ENCODE data around the gene BCL2L13. TPM values are rescaled to one million over a fixed set of nuclear protein-coding genes. Genes with fewer than 3 reads are reported as not detected.
A peak's percentile ranks its signal among the peaks of the same experiment; 100 is the strongest.
"Not testable (repeated sequence)": the region's sequence is repeated elsewhere in the genome, so short reads cannot be mapped to it uniquely, and the experiment has no call there.

The BCL2L13 gene
- polyA plus RNA-seq, 1 donor: 45.6 TPM

DNA sequence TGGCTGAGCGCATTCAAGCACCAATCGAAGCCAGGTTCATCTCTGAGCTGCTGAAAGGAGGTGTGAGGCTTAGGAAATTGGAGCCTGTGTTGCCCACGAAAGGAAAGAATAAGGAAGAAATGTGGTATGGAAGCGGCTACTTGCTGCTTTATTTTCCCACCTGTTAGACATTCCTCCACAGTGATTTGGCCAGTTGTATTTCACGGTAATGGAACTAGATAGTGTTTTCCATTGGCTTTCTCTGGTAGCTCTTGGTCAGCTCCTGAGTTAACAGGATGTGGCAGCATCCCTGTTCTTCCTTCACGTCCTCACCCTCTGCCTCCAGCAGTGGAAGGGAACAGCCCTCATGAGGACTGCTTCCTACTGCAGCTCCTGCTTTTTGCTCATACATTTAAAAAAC is 91.0 kb downstream of the BCL2L13 start:
- no peak for DNase-seq

DNA sequence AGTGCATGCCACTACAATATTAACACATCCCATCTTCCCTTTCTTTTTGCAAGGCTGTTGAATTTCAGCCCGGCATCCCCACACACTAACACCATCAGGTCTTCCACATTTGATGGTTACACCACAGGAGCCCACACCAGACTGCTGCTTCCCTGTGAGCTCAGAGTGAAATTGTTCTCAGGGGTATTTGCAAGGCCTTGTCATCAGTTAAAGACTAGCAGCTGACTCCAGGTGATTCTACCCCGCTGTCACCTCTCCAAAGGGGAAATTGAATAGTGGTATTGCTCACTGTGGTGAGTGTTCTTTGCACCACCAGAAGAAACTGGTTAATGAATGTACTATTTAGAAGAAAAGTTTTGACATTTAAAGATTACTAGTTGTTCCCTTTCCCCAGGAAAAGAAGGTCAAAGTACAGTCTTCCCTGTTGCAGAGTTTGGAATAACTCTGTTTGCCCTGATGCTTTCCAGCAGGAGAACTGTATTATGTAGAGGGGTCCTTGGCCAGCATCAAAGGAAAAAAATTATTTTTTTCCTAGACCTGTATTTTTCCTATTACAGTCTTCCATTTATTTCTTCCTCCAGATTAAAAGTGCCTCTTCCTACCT is 93.8 kb downstream of the BCL2L13 start:
- no peak for DNase-seq

DNA sequence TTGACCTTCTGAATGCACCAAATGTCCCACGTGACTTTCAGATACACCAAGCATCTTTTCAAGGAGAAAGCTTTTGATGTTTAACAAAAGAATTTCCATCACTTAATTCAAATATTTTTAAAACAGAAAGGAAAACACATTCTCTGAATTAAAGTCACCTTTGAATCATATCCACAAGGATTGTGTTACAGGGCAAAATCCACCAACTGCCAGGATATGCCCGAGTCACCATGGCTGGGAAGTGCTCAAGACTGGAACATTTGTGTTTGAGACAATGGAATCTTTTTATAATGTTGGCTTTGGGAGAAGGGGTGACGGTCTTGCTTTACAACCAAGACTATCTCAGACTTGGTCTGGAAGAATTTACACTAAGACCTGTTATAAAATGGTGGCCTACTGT is 94.9 kb downstream of the BCL2L13 start:
- no peak for DNase-seq

DNA sequence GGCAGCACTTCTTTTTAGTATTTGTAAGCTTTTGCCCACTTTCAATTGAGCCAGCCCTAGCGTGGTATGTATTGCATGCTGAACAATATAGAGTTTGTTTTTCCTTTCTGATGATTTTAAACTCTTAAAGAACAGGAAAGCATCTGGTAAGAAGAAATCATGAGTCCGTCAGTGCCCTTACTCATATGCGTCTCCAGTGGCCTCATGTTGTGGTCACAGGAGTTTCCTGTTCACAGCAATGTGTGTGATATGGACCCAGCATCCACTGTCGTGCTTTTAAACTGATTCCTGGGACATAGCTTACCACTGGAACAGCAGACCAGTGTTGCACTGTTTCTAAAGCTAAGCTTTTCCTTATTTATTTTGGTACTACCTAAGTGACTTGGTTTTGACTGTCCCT is 95.6 kb downstream of the BCL2L13 start:
- no peak for DNase-seq

DNA sequence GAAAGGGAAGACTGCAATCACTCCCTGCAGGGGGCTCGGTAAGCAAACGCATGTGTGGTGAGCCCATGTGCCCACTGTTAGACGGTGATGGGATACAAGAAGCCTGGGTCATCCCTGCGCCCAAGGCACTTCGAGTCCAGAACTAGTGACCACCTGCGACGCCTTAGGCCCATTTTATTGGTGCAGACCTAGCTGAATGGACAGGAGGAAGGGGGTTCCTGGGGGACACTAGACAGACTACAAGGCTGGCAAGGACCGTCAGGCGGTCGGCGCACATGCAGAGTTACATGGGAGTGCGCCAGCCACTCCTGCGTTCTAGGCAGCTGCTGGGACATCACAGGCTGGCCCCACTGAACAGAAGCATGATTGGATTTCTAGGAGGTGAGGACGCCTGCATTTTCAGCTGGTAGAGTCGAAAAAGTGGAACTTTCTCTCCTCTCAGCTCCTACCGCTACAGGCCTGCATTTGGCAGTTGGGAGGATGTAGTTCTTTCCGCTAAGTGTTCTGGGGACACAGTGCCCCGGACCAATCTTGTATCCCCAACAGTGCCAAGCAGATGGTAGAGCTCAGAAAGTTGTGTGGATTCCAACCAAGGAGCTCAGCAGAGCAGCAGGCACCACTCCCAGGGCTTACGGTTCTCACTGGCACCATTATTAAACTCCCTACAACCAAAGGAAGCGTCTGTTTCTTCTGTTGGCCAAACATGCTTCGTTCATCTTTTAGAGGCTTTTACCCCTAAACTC is 100.0 kb downstream of the BCL2L13 start:
- DNase-seq: no peak

DNA sequence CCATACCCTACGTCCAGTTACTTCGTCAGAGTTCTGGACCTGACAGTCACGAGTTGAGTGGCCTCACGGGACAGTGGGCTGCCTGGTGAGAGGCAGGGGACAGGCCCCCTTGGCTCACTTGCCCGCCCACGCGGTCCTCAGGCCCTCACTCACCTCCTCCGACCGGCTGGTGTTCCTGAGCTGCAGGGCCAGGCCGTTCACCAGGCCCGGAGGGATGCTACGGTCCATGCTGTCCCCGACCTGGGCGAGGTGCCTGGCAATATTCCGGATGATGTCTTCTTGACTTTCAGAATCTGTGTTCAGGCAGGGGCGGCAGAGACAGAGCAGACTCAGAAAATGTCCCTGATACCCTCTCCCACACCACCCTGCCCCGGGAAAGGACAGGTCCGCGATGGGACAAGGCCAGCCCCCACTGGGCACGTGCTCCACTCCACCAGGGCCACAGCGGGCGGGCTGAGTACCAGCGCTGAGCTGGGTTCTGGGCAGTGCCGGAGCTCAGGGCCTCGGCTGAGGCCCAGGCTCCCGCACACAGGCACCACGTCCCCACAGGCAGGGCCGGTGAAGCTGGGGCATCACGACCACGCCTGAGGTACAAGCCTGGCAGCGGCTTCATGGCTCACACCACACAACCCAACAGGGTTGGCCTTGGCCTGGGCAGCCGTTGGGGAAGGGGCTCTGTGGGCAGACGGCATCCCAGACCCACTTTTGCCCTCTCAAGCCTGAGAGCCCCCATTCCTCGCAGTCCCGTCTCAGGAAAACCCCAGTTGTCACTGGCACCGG is 100.8 kb downstream of the BCL2L13 start:
- DNase-seq: no peak

DNA sequence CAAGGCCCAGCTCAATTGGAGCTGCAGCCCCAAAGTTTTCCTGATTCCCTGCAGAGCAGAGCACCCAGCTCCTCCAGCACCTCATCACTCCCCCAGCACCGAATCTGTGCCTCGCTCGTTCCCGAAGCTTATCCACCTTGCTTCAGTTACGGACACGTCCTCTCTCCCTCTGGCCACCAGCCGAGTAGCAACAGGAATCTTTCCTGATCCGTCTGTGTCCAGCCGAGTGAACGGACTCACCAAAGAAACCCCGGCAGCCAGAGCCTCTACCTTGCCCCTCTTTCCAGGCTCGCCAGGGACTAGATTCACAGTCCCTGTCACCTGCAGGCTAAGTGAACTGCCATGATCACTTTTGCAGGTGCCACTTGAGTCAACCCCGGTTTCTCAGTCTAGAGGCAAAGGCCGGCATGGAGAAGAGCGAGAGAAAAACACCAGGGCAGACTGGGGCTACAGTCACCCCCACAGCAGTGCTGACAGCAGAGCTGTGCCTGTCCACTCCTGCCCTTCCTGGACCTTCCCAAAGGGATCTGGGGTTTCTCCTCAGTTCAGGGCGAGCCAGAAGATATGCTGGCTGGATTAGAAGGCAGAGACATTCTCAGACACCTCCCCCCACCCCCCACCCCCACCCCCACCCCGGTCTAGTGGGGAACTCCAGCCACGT is 103.4 kb downstream of the BCL2L13 start:
- no peak for DNase-seq

DNA sequence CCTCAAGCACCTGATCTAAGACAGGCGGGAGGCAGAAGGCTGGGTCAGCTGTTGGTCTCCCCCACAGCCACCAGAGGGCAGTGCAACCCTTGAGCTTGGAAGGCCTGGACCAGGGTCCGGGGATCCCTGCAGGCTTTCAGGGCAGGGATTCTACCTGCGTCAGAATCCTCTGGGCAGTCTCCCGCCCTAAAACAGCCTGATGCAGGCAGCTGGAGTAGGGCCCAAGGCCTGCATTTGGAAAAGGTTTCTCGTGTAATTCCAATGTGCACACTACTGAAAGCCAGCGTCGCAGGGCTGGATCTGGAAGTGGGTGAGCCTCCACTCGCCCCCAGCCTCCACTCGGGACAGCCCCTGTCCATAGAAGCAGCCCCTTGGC is 104.0 kb downstream of the BCL2L13 start:
- DNase-seq: peak; percentile 49

DNA sequence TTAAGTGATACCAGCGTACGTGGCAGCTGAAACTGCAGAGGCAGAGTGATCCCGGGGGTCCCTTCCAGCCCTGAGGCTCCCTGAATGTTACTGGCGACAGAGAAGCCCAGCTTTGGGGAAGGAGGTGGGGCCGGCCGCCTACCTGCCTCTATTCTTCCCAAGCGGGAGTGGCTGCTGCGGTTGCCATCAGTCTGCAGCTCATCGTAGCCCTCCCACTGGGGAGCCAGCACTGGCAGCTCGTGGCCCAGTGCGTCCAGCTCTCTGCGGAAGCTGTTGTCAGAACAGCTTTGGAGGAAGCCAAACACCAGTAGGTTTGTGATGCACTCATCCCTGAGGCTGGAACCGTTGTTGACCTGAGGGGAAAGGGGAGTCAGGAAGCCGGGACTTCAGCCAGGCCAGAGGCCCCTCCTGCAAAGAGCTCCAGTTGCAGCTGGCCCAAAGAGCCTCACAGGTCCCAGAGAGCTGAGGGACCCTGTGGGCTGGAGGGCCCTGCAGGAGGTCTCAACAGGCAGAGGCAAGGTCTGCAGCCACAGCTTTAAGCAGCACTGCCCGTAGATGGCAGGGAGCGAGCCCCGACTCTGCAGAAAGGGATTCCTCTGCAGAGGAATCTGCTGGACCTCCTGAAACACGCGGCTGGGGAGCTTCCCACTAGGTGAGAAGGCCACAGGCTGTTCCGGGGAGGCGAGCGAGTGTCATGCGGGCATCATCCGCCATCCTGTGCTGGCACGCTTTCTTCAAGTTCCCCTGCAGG is 105.3 kb downstream of the BCL2L13 start:
- DNase-seq: no peak

DNA sequence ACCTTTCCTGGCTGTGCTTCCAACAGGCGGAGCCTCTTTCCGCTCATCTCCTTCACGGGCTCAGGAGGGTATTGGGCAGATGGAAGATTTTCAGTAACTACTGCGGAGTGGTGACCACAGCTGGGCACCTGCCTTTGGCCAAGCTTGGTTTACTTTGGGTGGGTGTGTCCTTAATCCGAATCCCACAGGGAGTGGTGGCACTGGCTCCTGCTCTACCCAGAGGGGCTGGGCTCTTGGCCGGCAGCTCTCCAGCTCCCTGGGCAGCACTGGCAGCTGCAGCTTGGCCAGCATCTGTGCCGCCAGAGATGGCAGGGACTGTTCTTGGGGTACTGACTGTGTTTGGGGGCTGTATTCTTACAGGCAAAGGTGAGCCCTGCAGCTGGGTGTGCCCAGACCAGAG is 105.9 kb downstream of the BCL2L13 start:
- no peak for DNase-seq

DNA sequence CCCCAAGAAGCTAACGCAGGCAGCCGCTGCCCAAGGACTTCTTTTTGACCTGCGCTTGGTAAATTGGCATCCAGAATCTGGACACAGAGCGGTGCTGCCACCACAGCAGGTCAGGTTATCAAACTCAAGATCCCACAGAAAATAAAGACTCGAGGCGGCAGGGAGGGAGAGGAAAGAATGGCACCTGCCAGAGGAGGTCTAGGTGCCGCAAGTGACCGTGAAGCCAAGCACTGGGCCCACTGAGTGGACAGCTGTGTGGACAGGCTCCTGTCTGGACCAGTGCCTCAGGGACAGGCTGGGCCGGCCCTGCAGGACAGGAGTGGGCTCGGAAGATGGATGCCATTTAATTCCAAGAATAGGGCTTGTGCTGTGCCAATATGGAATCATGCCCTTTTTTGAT is 108.4 kb downstream of the BCL2L13 start:
- DNase-seq: no peak

DNA sequence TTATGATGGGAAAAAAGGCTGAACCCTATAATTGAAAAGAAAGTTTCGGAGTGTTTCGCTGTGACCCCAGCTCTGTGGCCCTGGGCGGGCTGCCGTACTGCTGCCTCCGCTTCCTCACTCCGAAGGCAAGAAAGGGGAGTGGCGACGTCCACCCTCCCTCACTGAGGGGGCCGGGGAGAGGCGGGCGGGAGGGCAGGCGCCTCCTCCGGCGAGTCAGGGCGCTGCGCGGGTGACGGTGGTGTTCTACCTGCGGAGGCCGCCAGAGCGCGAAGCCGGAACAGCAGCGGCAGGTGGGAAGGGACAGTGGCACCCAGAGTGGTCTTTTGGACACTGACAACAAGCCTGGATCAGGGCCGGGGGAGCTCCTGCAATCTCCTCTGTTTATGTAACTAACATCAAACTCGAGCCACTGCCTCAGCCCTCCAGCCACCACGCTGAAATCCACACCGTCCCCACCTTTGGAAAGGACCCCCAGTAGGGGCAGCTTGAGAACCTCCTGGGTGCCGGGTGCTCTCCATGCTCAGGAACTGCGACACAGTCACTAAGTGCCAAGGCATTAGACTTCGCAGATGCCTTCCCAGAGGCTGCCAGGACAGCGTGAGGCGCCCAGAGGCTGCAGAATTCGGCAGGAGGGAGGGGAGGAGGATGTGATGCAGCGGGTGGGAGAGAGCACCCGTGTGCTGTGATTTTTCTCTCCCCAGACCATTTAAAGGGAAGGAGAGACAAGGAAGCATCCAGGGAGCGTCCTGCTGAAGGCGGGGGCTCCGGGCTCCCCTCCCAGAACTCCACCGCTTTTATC is 110.2 kb downstream of the BCL2L13 start:
- no peak for DNase-seq

DNA sequence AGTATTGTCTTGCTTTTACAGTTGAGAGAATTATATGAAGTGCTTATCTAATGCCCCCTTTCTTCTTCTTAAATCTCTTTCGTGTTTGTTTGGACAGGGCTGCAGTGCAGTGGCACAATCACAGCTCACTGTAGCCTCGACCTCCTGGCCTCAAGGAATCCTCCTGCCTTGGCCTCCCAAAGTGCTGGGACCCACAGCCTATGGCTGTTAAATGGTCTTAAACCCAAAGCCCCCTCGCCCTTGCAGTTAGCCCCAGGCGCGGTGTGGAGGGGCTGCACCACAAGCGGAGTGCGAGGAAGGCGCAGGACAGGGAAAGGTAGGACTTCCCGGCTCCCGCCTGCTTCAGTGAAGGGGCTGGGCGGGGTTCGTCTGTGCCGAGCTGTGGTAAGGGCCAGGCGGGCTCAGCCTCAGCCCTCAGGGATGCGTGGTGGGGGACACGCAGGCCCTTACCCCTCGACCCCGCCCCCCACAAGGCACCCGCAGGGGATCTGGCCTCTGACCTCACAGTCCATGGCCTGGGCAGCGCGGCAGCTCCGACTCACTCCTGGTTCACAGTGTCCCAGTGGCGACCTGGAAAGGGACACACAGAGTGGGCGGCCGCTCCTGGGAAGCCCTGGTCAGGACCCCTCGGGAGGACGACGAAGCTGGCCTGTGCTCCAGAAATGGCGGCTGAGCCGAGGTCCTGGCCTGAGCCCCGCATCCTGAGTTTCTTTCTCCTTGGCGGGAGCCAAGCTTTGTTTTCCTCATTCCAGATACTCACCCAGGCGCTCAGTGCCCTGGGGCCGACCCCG is 111.2 kb downstream of the BCL2L13 start:
- no peak for DNase-seq

DNA sequence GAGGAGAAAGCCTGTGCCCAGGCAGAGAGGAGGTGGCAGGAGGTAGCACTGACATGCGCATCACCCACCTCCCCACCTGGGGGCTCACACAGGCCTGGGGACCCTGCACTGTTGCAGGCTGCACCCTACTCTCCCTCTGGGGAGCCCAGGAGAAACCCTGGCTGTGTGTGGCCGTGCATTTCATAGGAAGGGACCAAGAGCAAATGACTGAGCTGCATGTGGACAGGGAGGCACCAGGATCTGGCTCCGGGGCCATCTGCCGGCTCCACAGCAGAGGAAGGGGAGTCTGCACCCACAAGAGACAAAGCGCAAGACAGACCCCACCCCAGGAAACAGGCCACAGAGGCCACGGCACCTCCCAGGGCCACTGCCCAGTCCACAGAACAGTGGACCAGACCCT is 113.0 kb downstream of the BCL2L13 start:
- no peak for DNase-seq

DNA sequence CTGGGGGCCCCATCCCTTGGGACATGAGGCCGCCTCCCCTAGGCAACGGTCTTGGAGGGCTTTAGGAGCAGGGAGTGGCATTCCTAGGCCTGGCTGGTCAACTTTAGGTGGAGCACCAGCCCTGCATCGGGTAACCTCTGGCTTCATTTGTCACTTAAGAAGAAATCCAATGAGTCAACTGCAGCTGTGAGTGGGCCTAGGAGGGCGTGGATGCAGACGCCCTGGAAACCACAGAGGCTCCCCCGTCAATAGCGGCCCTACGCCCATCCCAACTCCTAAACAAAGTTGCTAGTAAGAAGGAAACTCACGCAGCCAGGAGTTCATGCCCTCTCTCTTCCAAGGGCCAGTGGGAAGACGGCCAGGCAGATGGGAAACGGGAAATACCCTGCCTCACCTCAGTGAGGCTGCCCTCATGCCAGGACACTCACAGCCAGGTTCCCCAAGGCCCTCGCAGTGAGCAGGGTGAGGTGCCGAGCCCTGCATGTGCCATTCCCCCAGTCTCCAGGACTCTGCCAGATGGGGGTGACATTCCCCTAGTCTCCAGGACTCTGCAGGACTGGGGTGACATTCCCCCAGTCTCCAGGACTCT is 114.9 kb downstream of the BCL2L13 start:
- no peak for DNase-seq

DNA sequence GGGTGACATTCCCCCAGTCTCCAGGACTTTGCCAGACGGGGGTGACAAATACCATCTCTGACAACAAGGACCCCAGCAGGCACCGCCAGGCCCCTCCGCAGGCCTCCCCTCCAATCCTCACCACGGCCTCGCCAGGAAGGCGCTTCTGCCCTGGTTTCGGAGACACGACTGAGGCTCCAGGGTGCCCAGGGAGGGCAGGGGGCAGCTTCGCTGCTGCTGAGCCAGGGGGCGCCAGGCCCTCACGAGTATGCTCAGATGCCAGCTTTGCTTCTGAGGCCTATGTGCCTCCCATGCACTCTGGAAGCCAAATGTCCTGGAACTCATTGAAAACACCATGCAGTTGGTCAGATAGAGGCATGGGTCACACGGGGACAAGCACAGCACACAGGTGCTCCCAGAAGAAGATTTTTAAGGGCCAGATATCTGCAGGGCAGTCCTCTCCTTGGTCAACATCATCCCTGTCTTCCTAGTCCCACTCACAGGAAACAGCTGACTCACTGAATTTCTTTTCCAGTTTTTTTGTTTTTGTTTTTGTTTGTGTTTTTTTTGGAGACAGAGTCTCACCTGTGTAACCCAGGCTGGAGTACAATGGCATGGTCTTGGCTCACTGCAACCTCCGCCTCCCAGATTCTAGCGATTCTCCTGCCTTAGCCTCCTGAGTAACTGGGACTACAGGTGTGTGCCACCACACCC is 115.8 kb downstream of the BCL2L13 start:
- DNase-seq: no peak

DNA sequence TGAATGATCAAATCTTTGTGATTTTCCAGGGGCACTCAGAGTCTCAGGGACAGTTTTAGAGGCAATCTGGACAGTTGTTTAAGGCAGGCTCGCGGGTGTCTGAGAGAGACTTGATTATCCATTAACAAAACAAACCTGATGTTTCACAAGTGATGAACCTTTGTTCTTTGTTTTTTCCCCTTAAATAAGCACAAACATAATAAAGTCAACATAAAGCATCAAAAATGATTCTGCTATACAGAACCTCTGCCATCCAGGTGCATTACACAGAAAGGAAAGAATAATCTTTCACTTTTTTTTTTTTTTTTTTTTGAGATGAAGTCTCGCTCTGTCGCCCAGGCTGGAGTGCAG is 122.6 kb downstream of the BCL2L13 start:
- no peak for DNase-seq

DNA sequence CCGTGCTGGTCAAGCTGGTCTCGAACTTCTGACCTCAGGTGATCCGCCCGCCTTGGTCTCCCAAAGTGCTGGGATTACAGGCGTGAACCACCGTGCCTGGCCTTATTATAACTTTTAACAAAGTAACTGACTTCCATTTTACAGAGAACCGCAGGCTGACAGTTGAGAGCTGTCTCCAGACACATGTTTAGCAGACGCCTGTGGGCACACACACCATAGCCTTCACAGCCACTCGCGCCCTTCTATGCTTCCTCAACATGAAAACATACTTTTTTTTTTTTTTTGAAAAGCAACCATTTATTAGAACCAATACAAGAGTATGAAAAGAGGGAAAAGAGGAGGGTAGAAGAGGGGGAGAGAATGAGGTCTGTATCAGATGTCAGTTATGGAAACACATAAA is 124.9 kb downstream of the BCL2L13 start:
- not testable (repeated sequence) for DNase-seq

DNA sequence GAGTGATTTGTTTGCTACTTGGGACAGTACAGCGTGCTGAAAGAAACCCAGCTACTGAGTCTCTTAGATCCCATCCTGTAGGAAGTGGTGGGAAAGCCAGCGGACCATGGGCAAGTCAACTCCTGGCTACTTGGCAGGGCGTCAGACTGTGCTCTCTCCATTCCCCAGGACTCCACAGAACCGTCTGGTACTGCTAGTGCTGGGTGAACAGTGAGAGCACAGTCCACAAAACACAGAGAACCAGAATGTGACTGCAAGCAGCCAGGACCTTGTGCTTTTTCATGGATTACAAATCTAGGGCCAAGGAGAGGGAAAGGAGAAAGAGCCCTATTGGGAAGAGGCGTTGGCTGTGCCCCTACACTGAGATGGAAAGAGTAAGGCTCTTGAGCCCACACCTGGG is 125.5 kb downstream of the BCL2L13 start:
- DNase-seq: no peak

DNA sequence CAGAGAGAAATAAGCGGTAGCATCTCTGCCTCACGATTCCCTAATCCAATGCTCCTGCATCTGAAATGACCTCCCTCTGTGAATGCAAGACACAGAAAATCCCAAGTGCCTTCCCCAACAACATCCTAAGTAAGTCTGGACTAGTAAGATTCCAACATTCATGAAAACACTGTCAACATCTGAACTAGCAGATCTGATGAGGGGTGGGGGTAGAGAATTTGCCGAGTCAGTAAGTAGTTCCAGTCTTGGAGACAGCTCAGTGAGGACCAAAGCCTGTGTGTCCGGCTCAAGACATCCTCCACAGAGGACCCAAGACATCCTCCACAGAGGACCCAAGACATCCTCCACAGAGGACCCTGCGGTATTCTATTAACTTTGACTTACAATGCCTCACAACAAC is 126.3 kb downstream of the BCL2L13 start:
- DNase-seq: not testable (repeated sequence)
